OCI-LY1 (cell line): ENCODE data around the gene ATG2A.

Experiments
- H2AFZ ChIP-seq: fragments of 200-600 bp; sonication (generic), shearing (Covaris generic); 2 replicates; pipeline ENCODE4 v1.6.0; 2014; ENCODE audit warnings: antibody characterized with exemption, mild to moderate bottlenecking, low read length
- H3F3A ChIP-seq: fragments of 200-600 bp; sonication (generic), shearing (Covaris generic); 2 replicates; pipeline ENCODE4 v1.6.0; 2014; ENCODE audit warnings: mild to moderate bottlenecking, antibody characterized with exemption, low read length, moderate library complexity; ENCODE audit not compliant: insufficient read depth
- H3K27ac ChIP-seq: fragments of 200-600 bp; sonication (generic); 2 replicates; pipeline ENCODE4 v1.5.1; 2014; ENCODE audit warnings: low read length, mixed run types, mild to moderate bottlenecking, low read depth; ENCODE audit not compliant: poor library complexity, severe bottlenecking
- H3K27me3 ChIP-seq: fragments of 200-600 bp; sonication (generic); 2 replicates; pipeline ENCODE4 v1.6.0; 2014; ENCODE audit warnings: antibody characterized with exemption, mild to moderate bottlenecking, low read length, moderate library complexity; ENCODE audit not compliant: insufficient read depth
- H3K36me3 ChIP-seq: fragments of 200-600 bp; sonication (generic); 2 replicates; pipeline ENCODE4 v1.6.1; 2014; ENCODE audit warnings: mild to moderate bottlenecking, antibody characterized with exemption, low read length, moderate library complexity, mixed read lengths; ENCODE audit not compliant: insufficient read depth
- H3K4me1 ChIP-seq: fragments of 200-600 bp; sonication (generic); 2 replicates; pipeline ENCODE4 v1.5.1; 2014; ENCODE audit warnings: mild to moderate bottlenecking, low read length, moderate library complexity; ENCODE audit not compliant: insufficient read depth, severe bottlenecking
- H3K4me2 ChIP-seq: fragments of 200-600 bp; sonication (generic), shearing (Covaris generic); 2 replicates; pipeline ENCODE4 v1.6.1; 2014; ENCODE audit warnings: low read length
- H3K4me3 ChIP-seq: fragments of 200-600 bp; sonication (generic); 2 replicates; pipeline ENCODE4 v1.5.1; 2014; ENCODE audit warnings: low read length, low read depth, mild to moderate bottlenecking, mixed read lengths; ENCODE audit not compliant: poor library complexity, severe bottlenecking
- H3K79me2 ChIP-seq: fragments of 200-600 bp; shearing (Covaris generic); 2 replicates; pipeline ENCODE4 v1.6.1; 2016; ENCODE audit warnings: mixed run types, low read length, mixed read lengths; ENCODE audit not compliant: insufficient read depth
- H3K9ac ChIP-seq: fragments of 200-600 bp; sonication (generic), shearing (Covaris generic); 2 replicates; pipeline ENCODE4 v1.6.1; 2014; ENCODE audit warnings: mild to moderate bottlenecking, low read length, mixed read lengths
- H3K9me2 ChIP-seq: fragments of 200-600 bp; sonication (generic), shearing (Covaris generic); 2 replicates; pipeline ENCODE4 v1.6.1; 2014; ENCODE audit warnings: low read depth, mild to moderate bottlenecking, low read length, mixed read lengths
- H3K9me3 ChIP-seq: fragments of 200-600 bp; shearing (Covaris generic); 2 replicates; pipeline ENCODE4 v1.6.1; 2014; ENCODE audit warnings: low read length, mixed read lengths
- H4K20me1 ChIP-seq: fragments of 200-600 bp; sonication (generic), shearing (Covaris generic); 2 replicates; pipeline ENCODE4 v1.6.0; 2016; ENCODE audit warnings: mild to moderate bottlenecking, low read length; ENCODE audit not compliant: insufficient read depth
- CTCF ChIP-seq: fragments of 200-600 bp; sonication (generic), shearing (Covaris generic); IDR thresholded peaks from 2 replicates; pipeline ENCODE4 v1.5.1; 2017; ENCODE audit warnings: mild to moderate bottlenecking, antibody characterized with exemption, low read length, moderate library complexity, mixed read lengths

ATG2A gene

GRCh38 chr11:64845129-64845775 lies 71.8 kb downstream of the ATG2A start:
- no peak overlapping the region for H2AFZ ChIP-seq
- peak overlapping the region; percentile 71 for H3K9ac ChIP-seq
- peak overlapping the region; percentile 77 for H3K4me3 ChIP-seq
- peak overlapping the region; percentile 64 for H3K27ac ChIP-seq
- no peaks in the 10 kb centered on the region for H3K79me2 ChIP-seq
- H4K20me1 ChIP-seq: no peaks in the 10 kb centered on the region
- no peaks in the 10 kb centered on the region for H3K9me2 ChIP-seq
- H3K36me3 ChIP-seq: no peaks in the 10 kb centered on the region
- peaks cover 3% of the 10 kb centered on the region; the same call in 1 of the 2 replicates for H3F3A ChIP-seq
- H3K4me2 ChIP-seq: peak overlapping the region; percentile 80
- H3K4me1 ChIP-seq: peaks cover 55% of the 10 kb centered on the region
- no peaks in the 10 kb centered on the region for H3K9me3 ChIP-seq
- H3K27me3 ChIP-seq: no peaks in the 10 kb centered on the region
- TF ChIP-seq CTCF: no peak
